ENCODE results near the gene CEP170B.

DNA sequence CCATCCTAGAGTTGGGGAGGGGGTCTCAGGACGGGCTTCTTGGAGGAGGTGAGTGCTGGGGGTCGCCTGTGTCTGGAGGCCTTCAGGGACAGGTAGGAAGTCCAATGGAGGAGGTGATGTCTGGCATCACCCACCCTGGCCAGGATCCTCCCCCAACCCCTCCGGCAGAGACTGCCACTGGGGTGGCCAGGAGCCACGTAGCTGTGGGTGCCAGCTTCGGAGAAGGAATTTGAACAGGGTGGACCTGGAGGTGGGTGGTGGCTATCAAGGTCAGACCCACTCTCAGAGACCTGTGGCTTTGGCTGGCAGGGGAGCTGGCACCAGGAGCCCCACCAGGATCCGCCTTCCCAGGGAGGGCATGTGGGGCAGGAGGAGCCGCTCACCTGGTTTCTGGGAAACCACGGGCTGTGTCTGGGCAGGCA lies 9.1 kb downstream of the CEP170B start:
- TF ChIP-seq POLR2A (IDR thresholded peaks at IDR 0.05) (no peak), CTCF (IDR thresholded peaks at IDR 0.05) (no peak)

Data from testis (tissue), 2 donors.